ENCODE results near the gene ATP10B.

- TF ChIP-seq CTCF (IDR thresholded peaks at IDR 0.05): no peak
- no peak for TF ChIP-seq POLR2A (IDR thresholded peaks at IDR 0.05)
Observed at GRCh38 chr5:160674901-160675300, 177.1 kb downstream of the ATP10B start.

Measured in adrenal gland (tissue), 5 donors.